GM08714 (cell line): Measurements from ENCODE around the gene DSE.

Experiments
- H3K4me3 ChIP-seq: fragments of 200-500 bp; sonication (Bioruptor generic); 2 replicates; pipeline ENCODE4 v1.5.1; 2014; ENCODE audit warnings: mild to moderate bottlenecking, low read length, inconsistent platforms
- ZNF274 ChIP-seq: IDR thresholded peaks from 2 replicates; pipeline ENCODE4 v1.6.1; 2012; ENCODE audit warnings: mild to moderate bottlenecking, low read depth, low read length

DSE gene

GRCh38 chr6:116388924-116389323 lies 18.2 kb downstream of the DSE start:
- H3K4me3 ChIP-seq: no peak overlapping the region
- no peak for TF ChIP-seq ZNF274

GRCh38 chr6:116389357-116389756 lies 18.6 kb downstream of the DSE start:
- no peak for TF ChIP-seq ZNF274
- H3K4me3 ChIP-seq: no peak overlapping the region

- no peak for TF ChIP-seq ZNF274
- H3K4me3 ChIP-seq: peak overlapping the region; percentile 25; the same call in 1 of the 2 replicates
These were observed 19.8 kb downstream of the DSE start for GRCh38 chr6:116390581-116390980.

GRCh38 chr6:116392132-116393013 lies 21.6 kb downstream of the DSE start:
- TF ChIP-seq ZNF274: no peak
- peak overlapping the region; percentile 56; the same call in 1 of the 2 replicates for H3K4me3 ChIP-seq

- no peak overlapping the region for H3K4me3 ChIP-seq
- TF ChIP-seq ZNF274: no peak
These were observed 22.7 kb downstream of the DSE start for GRCh38 chr6:116393430-116393829.

- TF ChIP-seq ZNF274: no peak
- no peak overlapping the region for H3K4me3 ChIP-seq
These were observed 24.9 kb downstream of the DSE start for GRCh38 chr6:116395647-116396046.

- TF ChIP-seq ZNF274: no peak
- no peak overlapping the region for H3K4me3 ChIP-seq
These were observed 25.7 kb downstream of the DSE start for GRCh38 chr6:116396441-116396840.

GRCh38 chr6:116397914-116398313 lies 27.2 kb downstream of the DSE start:
- no peak for TF ChIP-seq ZNF274

GRCh38 chr6:116398316-116399010 lies 27.7 kb downstream of the DSE start:
- no peak overlapping the region for H3K4me3 ChIP-seq
- TF ChIP-seq ZNF274: no peak

More at GRCh38 chr6:116397914-116398313, 27.2 kb downstream of the DSE start:
- H3K4me3 ChIP-seq: no peak overlapping the region

GRCh38 chr6:116399287-116399686 lies 28.5 kb downstream of the DSE start:
- no peak for TF ChIP-seq ZNF274
- no peak overlapping the region for H3K4me3 ChIP-seq

- TF ChIP-seq ZNF274: no peak
These were observed 29.6 kb downstream of the DSE start for GRCh38 chr6:116400328-116400727.

GRCh38 chr6:116402108-116402937 lies 31.6 kb downstream of the DSE start:
- no peak for TF ChIP-seq ZNF274
- no peak overlapping the region for H3K4me3 ChIP-seq

More at GRCh38 chr6:116400328-116400727, 29.6 kb downstream of the DSE start:
- H3K4me3 ChIP-seq: no peak overlapping the region

- no peak for TF ChIP-seq ZNF274
These were observed 32.5 kb downstream of the DSE start for GRCh38 chr6:116403205-116403604.

GRCh38 chr6:116404696-116405095 lies 33.9 kb downstream of the DSE start:
- H3K4me3 ChIP-seq: no peak overlapping the region
- TF ChIP-seq ZNF274: no peak

More at GRCh38 chr6:116403205-116403604, 32.5 kb downstream of the DSE start:
- no peak overlapping the region for H3K4me3 ChIP-seq

- peak overlapping the region; percentile 57; the same call in 1 of the 2 replicates for H3K4me3 ChIP-seq
- no peak for TF ChIP-seq ZNF274
These were observed 34.4 kb downstream of the DSE start for GRCh38 chr6:116405138-116405537.
